GM12874 (cell line): ENCODE results near the gene PIF1.

Experiments
- TF ChIP-seq, protein P1 (sequence below): IDR thresholded peaks from 2 replicates; pipeline ENCODE4 v1.5.1; 2011; ENCODE audit warnings: low read depth, mild to moderate bottlenecking, control low read depth, low read length, moderate library complexity; ENCODE audit not compliant: insufficient read depth

Gene PIF1

DNA sequence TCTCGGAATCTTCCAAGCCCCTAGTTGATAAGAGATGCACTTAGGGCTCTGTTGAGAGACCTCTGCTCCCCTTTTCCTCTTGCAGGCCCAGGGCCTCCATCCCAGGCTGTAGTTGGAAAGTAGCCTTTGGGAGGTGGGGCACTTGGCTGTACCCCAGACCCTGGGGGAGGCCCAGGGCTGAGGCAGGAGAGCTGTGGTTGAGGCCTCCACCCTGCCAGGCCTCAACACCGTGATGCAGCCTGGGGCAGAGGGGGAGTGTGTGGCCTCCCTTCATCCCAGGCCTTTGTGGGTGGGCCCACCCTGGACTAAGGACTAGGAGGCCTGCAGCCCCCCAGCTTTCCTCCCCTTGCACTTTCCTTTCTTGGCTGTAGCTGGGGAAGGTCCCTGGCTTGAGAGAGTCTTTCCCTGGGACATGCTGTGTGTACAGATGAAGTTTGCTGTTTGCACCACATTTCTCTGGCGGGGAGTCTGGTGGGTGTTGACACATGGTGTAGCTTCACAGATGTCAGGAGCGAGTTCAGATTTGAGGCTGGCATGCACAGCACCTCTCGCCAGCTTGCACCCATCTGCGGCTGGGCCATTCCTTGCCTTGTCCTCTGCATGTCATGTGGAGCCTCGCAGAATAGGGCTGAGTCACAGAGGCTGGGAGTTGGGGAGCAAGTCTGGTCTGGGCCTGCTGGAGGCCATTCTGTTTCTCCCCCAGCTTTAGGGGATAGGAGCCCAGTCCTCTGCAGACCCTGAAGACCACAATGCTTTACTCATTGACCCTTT, 29.9 kb upstream of the PIF1 start:
- TF ChIP-seq, protein P1, sequence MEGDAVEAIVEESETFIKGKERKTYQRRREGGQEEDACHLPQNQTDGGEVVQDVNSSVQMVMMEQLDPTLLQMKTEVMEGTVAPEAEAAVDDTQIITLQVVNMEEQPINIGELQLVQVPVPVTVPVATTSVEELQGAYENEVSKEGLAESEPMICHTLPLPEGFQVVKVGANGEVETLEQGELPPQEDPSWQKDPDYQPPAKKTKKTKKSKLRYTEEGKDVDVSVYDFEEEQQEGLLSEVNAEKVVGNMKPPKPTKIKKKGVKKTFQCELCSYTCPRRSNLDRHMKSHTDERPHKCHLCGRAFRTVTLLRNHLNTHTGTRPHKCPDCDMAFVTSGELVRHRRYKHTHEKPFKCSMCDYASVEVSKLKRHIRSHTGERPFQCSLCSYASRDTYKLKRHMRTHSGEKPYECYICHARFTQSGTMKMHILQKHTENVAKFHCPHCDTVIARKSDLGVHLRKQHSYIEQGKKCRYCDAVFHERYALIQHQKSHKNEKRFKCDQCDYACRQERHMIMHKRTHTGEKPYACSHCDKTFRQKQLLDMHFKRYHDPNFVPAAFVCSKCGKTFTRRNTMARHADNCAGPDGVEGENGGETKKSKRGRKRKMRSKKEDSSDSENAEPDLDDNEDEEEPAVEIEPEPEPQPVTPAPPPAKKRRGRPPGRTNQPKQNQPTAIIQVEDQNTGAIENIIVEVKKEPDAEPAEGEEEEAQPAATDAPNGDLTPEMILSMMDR = no peak

DNA sequence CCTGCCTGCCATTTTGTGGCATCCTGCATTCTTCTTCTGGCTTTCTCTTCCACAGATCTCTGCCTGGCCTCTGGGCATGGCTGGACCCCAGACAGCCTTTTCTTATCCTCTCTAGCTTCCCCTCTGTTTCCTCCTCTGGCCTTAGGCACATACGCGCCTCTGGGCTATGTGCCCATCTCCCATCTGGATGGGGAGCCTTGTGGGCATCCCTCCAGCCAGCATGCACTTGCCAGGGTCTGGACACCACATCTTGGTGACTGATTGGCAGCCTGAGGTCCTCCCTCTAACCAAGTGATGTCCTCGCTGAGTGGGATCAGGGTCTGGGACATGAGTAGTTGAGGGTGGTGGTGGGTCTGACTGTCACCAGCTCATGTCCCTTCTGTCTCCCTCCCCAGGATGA, 29.1 kb upstream of the PIF1 start:
- TF ChIP-seq, protein P1 = no peak

DNA sequence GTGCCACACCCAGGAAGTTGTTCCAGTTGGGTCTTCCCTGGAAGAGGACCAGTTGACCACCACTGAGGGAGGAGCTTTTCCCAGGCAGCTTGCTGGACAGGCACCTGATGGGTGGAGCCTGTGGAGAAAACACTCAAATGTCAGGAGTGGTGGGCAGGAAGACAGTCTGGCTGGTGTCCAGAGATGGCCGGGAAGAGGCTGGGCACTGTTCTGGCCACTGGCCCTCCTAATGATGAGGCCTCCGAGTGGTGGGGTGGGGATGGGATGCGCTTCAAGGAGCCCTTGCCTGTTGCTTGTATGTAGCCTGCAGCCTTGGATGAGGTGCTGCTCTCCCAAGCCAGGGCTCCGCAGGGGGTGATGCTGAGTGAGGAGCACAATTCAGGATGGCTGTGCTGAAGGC, 28.6 kb upstream of the PIF1 start:
- TF ChIP-seq, protein P1 = no peak

- TF ChIP-seq, protein P1 = no peak
Measured at GRCh38 chr15:64851503-64851840, 26.0 kb upstream of the PIF1 start.

DNA sequence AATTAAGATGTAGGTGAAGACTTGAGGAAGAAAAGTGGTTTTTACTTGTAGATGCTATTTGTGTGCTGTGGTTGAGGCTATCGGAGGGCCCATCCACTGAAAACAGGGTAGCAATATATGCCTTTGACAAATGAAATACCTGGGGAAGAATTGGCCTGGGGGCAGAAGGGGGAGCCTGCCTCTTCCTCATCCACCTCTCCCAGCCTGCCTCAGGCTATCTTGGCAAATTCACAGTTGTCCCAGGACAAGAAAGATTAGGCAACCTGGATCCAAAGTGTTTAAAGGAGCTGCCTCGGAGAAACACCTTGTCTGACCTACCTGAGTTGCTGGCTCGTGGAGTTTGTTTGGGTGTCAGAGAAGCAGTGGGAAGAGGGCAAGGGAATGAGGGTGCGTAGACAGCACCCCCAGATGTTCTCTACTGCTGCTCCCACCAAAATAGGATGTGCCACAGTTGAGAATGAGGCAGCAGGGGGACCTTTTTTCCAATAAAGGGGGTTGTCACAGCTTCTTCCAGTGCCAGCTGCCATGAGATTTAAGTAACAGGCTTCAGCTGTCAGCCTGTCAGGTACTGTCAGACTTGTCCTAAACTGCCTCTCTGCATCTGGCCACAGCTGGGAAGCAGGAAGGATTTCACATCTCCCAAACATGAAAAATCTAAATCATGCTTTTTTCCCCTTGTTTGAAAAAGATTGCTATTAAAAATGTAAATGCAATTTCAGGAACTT, 25.5 kb upstream of the PIF1 start:
- TF ChIP-seq, protein P1 = no peak

DNA sequence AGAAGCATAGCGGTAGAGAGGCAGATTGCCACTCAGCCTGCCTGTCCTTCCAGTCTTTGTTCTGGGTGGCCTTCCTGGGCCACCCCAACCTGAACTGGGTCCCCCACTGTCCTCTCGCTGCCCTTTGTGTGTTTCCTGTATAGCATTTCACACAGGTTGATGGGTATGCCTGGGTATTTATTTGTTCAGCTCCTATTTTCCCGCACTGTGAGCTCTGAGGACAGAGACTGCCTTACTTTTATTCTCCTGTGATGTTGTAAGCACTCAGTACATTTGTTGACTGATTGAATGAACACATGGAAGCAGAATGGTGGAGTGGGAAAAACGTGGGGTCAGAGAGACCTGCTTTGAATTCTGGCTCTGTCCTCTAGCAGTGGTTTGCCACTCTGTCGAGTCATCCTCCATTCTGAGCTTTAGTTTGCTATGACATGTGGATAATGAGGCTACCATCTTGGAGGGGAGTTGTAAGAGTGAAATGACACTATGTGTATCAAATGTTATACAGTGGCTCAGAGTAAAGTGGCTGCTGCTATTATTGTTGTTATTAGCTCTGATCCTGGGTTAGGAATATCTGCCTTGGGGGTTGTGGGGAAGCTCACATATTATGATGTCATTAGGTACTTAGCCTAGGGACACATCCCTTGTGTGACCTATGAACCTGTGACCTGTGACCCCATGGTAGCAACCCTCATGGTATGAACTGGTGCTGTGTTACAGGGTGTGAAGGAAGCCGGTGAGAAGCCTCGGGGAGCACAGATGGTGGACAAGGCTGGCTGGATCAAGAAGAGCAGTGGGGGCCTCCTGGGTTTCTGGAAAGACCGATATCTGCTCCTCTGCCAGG, 22.6 kb upstream of the PIF1 start:
- TF ChIP-seq, protein P1 = no peak

DNA sequence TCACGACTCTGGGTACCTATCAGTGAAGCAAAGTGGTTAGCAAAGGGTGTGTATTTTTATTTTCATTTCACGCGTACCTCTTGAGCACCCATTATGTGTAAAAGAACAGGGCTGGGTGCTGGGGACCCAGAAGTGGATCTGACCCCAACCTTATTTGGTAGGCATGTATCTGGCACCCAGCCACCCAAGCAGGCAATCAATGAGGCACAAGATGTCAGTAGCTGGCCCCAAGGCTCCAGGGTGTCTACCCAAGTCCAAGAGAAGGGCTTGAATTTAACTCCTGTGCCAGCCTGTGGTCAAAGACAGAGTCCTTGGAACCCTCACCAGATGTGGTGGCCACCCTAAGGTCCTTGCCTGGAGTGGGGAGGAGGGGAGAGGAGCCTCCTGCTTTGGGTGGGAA, 22.0 kb upstream of the PIF1 start:
- TF ChIP-seq, protein P1 = no peak
